Measurements from ENCODE around the gene OMG. TPM values are rescaled to one million over a fixed set of nuclear protein-coding genes. Genes with fewer than 3 reads are reported as not detected.

Gene OMG
- total and polyA plus RNA-seq, 2 donors (not counting 3 experiments of a cell fraction or from before 2014, with no cell fraction given): 0.86 TPM; not detected in 1

- Histone ChIP-seq H3K36me3 (ENCODE audit: control insufficient read depth in 2 of 2, extremely low read depth in 1 of 2, insufficient read depth in 2 of 2, low read length in 2 of 2) (peaks cover 0 to 2% of the 10 kb centered on the region in 2 experiments), H3K9me3 (replicated peaks; ENCODE audit: control insufficient read depth, insufficient read depth, low read length) (no peaks in the 10 kb centered on the region), H3K4me3 (replicated peaks in 1 of 3; ENCODE audit: insufficient read depth in 1 of 3, low read depth in 1 of 3, low read length in 3 of 3) (no peak overlapping the region), H3K79me2 (ENCODE audit: control insufficient read depth, insufficient read depth, low read length) (no peaks in the 10 kb centered on the region), H3K4me2 (ENCODE audit: insufficient read depth, low read length) (no peak overlapping the region), H3K27ac (ENCODE audit: insufficient read depth, low read depth, low read length) (no peak overlapping the region), H3K9ac (replicated peaks; ENCODE audit: extremely low read depth, insufficient read depth, low read length) (no peak overlapping the region), H3K9me1 (replicated peaks; ENCODE audit: control insufficient read depth, extremely low read depth, insufficient read depth, low read length) (no peaks in the 10 kb centered on the region), H4K20me1 (replicated peaks; ENCODE audit: control insufficient read depth, extremely low read depth, insufficient read depth, low read length) (no peaks in the 10 kb centered on the region), H3K27me3 (ENCODE audit: control insufficient read depth in 2 of 2, insufficient read depth in 2 of 2, low read length in 2 of 2) (no peaks in the 10 kb centered on the region), H3K4me1 (ENCODE audit: control insufficient read depth, extremely low read depth, insufficient read depth, low read length) (peaks cover 14% of the 10 kb centered on the region), H2AFZ (ENCODE audit: low read depth, low read length) (no peak overlapping the region)
- POLR2A ChIA-PET: no interaction called here
- CTCF ChIA-PET: interaction anchor here (1.2 kb wide), 1 partner anchor 49 kb away, joined by 4 read pairs; no protein-coding TSS in a partner anchor
- no peak for TF ChIP-seq POLR2AphosphoS5 (IDR thresholded peaks at IDR 0.05; ENCODE audit: insufficient read depth, low read depth, low read length)
- TF ChIP-seq FOS (IDR thresholded peaks at IDR 0.05; ENCODE audit: borderline replicate concordance, insufficient read depth, low read length): no peak
- no peak for TF ChIP-seq POLR2A (IDR thresholded peaks at IDR 0.05; ENCODE audit: low read depth, low read length)
- TF ChIP-seq CTCF (IDR thresholded peaks at IDR 0.05; ENCODE audit: extremely low read depth in 1 of 2, insufficient read depth in 1 of 2, low read depth in 1 of 2, low read length in 2 of 2): no peak
- TF ChIP-seq EZH2 (IDR thresholded peaks at IDR 0.05; ENCODE audit: borderline replicate concordance, low read depth, low read length, severe bottlenecking): no peak
- no peak for TF ChIP-seq MYC (IDR thresholded peaks at IDR 0.05; ENCODE audit: low read depth, low read length)
- TF ChIP-seq GATA2 (IDR thresholded peaks at IDR 0.05; ENCODE audit: insufficient read depth, insufficient read length, low read depth, low read length): no peak
- no peak for TF ChIP-seq JUN (IDR thresholded peaks at IDR 0.05; ENCODE audit: borderline replicate concordance, insufficient read depth, insufficient read length, low read depth)
- no peak for TF ChIP-seq MAX (IDR thresholded peaks at IDR 0.05; ENCODE audit: insufficient read depth, insufficient read length)
- dilution Hi-C loops (cut with MboI; ENCODE audit: extremely low pct_ligation_motif_present, low sequenced_read_pairs): no loop called here
- no peak for DNase-seq (ENCODE audit: low read depth, low spot score)
- no TSS peak for BruUV-seq (replicated peaks)
- intact Hi-C loops (cut with micrococcal nuclease): no loop called here
- no peak for FAIRE-seq
Observed at GRCh38 chr17:31323551-31323950, 26.5 kb upstream of the OMG start.
